Measurements from ENCODE around the gene UQCC2. TPM values are rescaled to one million over a fixed set of nuclear protein-coding genes. Genes with fewer than 3 reads are reported as not detected.

Gene UQCC2
- total and polyA plus RNA-seq, 2 of the 8 experiments (the other 6 are each of a cell fraction or from before 2014, with no cell fraction given) = 52.1 to 104 TPM

GRCh38 chr6:33737267-33738026 is 25.9 kb upstream of the UQCC2 start (continued):
- TF ChIP-seq KDM1A (IDR thresholded peaks at IDR 0.05; ENCODE audit: borderline replicate concordance, low read length) (no peak), CREB1 (IDR thresholded peaks at IDR 0.05) (no peak), CBX5 (IDR thresholded peaks at IDR 0.05; ENCODE audit: low read depth, low read length) (no peak)
